ENCODE data around the gene MAST4.

The MAST4 gene

DNA sequence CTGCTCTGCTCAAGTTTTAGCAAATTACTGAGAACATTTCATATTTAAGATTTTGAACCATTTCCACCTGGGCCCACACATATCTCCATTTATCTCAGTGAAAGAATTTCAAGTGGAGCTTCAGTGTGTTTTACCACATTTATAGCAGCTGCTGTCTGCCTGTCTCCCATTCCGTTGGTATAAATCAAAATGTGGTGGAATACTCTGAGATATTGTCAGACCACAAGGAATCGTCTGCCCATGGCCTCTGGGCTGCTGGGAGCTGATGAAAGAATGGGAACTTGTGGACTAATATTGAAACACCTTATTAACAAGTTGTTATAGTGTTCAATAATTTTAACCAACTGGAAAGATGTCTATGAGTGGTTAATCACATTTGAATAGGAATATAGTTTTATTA lies 33.3 kb downstream of the MAST4 start:
- TF ChIP-seq, protein P1, sequence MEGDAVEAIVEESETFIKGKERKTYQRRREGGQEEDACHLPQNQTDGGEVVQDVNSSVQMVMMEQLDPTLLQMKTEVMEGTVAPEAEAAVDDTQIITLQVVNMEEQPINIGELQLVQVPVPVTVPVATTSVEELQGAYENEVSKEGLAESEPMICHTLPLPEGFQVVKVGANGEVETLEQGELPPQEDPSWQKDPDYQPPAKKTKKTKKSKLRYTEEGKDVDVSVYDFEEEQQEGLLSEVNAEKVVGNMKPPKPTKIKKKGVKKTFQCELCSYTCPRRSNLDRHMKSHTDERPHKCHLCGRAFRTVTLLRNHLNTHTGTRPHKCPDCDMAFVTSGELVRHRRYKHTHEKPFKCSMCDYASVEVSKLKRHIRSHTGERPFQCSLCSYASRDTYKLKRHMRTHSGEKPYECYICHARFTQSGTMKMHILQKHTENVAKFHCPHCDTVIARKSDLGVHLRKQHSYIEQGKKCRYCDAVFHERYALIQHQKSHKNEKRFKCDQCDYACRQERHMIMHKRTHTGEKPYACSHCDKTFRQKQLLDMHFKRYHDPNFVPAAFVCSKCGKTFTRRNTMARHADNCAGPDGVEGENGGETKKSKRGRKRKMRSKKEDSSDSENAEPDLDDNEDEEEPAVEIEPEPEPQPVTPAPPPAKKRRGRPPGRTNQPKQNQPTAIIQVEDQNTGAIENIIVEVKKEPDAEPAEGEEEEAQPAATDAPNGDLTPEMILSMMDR (conservative IDR thresholded peaks at IDR 0.05): no peak
- no peak overlapping the region for H3K27ac ChIP-seq

DNA sequence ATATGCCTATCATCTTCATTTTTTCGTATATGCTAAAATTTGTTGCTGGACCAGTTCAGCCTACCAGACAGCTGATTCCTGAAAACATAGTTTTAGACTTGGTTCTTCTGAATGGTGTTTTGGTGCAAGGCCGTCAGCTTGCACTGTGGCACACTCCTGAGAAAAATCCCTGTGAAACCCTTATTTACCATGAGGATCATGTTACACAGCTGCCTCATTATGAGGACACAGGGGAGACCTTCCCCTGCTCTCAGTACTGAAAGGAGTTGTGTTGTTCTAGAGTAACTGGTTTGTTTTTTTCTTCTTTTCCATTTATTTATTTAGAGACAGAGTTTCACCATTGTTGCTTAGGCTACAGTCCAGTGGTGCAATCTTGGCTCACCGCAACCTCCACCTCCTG lies 37.6 kb downstream of the MAST4 start:
- H3K27ac ChIP-seq: no peak overlapping the region
- TF ChIP-seq, protein P1 (conservative IDR thresholded peaks at IDR 0.05): no peak

DNA sequence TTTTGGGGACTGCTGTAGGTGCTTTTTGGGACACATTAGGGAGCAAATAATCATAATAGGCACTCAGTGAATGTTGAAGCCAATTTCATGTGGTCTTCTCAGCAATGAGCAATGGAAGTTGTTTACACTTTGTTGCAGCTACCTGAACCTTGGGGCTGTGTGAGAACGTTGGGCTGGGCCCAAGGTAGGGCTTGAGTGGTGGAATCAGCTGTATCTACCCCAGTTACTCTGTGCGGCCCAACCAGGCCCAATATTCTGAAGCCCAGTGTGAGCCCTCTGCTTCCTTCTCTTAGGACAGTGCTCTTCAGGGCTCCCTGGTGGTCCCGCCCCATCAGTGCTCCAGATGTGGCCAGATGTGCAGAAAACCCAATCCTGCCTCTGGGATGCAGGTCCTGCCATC lies 38.4 kb downstream of the MAST4 start:
- H3K27ac ChIP-seq: no peak overlapping the region
- TF ChIP-seq, protein P1 (conservative IDR thresholded peaks at IDR 0.05): no peak

DNA sequence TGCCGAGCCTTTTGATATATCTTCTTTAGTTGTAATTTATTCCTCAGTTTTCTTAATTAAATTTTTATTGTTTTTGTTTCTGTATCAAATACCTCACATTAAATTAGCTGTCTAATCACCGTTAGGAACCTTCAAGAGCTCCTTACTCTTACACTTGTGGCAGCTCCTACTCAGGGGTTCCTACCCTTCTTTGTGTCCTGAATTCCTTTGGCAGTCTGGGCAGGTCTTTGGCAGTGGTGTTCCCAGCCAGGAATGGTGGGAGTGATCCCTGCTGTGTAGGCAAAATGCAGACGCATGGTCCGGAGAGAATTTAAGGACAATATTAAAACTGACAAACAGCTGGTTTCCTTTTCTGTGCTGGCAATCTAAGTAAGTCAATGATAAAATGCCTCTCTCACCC lies 41.8 kb downstream of the MAST4 start:
- H3K27ac ChIP-seq: no peak overlapping the region
- TF ChIP-seq, protein P1 (conservative IDR thresholded peaks at IDR 0.05): no peak

DNA sequence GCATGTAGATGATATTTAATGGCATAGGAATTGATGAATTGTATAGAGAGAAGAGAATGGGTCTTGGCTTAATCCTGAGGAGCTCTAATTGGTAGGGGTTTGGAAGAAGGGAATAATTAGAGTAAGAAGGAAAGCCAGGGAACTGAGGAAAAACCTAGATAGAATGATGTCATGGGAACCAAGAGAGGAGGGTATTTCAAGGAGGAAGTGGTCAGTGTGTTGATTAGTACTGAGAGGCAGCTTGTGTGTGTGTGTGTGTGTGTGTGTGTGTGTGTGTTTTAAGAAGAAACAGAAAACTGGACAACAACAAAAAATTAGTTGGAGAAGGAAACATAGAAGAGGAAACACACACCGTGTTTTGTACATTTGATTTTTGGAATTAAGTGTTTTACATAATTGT lies 42.8 kb downstream of the MAST4 start:
- TF ChIP-seq, protein P1 (conservative IDR thresholded peaks at IDR 0.05): no peak
- H3K27ac ChIP-seq: no peak overlapping the region

DNA sequence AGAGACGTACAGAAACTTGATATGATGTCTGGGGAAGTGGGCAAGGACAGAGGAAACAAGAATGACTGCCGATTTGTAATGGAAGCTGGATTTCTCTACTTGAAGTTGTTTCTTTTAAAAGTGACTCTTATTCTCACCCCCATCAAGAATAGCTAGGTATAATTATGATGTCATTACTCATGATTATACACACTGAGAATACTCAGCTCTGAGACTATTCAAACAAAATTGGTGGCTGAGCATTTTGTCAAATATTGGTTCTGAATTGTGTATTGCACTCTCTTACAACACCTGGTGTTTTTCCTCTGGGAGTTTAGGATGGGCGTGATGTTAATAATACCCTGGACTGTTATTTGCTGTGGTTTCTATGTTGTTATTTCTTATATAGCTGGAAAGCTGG lies 46.3 kb downstream of the MAST4 start:
- no peak overlapping the region for H3K27ac ChIP-seq
- TF ChIP-seq, protein P1 (conservative IDR thresholded peaks at IDR 0.05): no peak

DNA sequence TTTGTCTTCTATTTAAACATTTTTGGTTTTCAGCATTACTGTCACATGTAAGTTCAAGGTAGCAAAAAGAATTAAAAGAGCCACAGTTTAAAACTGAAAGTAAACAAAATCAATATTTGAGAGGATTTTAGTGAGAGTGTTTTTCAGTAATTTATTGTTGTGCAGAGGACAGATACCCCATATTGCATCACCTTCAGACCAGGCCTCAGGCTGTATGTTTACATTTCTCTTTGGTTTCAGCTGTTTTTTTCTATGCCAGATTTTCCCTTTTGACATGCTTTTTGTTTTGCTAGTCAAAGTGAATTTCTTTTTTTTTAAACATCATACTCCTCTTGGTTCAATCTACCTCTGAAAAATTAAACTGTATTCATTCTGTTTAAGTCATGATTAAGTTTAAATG lies 47.2 kb downstream of the MAST4 start:
- TF ChIP-seq, protein P1 (conservative IDR thresholded peaks at IDR 0.05): no peak
- no peak overlapping the region for H3K27ac ChIP-seq

DNA sequence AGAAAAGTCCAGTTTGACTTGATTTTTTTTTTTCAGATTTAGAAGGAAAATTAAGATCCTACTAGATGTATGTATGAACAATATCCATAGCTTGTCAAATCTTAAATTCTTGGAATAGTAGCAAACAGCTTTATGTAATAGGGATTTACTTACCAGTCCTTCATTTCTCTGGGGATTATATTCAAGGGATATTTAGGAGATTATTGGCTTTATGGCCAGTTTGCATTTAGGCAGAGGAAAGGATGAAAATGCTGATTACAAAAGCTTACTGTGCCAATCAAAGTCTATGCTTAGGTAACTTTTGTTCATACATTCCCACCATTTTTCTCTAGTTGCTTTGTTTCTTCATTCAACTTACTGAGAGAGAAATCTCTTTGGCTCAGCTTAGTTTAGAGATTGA lies 47.9 kb downstream of the MAST4 start:
- TF ChIP-seq, protein P1 (conservative IDR thresholded peaks at IDR 0.05): no peak
- no peak overlapping the region for H3K27ac ChIP-seq
